ENCODE data around the gene DCX. TPM values are rescaled to one million over a fixed set of nuclear protein-coding genes. Genes with fewer than 3 reads are reported as not detected.

Gene DCX
- total RNA-seq, 1 donor from 2014 or later = not detected

DNA sequence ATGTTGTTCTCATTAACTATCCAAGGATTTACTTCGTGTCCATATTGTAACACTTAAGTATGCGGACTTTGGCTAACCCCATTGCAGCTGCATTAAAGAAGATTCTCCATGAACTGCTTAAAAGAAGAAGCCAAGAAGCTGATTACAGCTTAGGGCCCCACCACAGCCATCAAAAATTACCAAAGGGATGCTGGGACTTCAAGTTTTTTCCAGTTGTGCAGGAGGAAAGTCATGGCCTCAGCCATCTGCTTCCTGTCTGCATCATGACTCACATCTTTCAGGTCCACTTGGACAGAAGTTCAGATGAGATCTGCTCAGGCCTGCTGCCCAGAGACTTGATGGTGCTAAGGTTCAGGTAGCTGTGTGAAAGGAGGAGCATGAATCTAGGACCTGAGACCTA lies 102.9 kb downstream of the DCX start:
- no peak for DNase-seq (ENCODE audit: low spot score)

DNA sequence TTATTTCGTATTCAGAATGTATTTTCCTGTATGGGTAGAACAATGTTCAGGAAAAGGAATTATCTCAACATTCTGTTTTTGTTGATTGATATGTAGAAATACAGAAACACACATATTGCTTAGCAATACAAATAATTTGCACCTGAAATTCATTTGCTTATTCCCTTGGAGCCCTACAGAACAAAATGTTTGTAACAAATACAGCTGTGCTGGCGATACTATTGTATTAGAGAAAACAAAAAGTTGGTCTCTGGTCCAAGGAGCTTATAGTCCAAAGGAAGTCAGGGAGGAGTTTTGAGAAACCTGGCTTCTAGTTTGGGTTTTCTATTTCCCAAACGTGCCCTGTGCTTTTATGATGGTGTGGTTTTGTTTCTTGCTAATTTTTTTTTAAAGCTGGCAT lies 104.0 kb downstream of the DCX start:
- no peak for DNase-seq (ENCODE audit: low spot score)

DNA sequence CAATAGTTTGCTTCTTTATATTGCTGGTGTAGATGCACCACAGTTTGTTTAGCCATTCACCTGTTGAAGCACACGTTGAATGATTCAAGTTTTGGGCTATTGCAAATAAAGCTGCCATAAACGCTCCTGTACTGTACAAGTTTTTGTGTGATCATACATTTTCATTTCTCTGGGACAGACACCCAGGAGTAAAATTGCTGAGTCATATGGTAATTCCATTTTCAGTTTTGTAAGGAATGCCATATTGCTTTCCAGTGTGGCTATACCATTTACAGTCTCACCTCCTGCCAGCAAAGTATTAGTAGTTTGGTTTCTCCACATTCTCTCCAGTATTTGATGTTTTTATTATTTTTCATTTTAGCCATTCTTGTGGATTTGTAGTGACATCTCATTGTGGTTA lies 109.7 kb downstream of the DCX start:
- DNase-seq (ENCODE audit: low spot score) = no peak

DNA sequence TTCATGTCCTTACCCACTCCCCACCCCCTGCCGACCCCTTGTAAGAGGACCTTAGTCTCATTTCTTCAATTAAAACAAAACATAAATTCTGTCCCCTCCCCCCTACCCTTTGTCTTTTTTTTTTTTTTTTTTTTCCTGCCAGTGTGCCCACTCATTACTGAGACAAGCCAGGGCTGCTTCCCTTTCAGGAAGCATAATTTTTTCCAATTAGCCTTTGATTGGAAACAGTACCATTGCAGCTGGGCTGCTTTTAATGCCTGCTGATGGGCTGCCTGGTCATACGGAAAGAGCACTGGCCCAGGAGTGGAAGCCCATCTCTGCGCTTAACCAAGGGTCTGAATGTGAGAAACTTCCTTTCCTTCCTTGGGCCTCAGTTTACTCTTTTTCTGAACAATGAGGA lies 123.2 kb downstream of the DCX start:
- DNase-seq (ENCODE audit: low spot score) = no peak

DNA sequence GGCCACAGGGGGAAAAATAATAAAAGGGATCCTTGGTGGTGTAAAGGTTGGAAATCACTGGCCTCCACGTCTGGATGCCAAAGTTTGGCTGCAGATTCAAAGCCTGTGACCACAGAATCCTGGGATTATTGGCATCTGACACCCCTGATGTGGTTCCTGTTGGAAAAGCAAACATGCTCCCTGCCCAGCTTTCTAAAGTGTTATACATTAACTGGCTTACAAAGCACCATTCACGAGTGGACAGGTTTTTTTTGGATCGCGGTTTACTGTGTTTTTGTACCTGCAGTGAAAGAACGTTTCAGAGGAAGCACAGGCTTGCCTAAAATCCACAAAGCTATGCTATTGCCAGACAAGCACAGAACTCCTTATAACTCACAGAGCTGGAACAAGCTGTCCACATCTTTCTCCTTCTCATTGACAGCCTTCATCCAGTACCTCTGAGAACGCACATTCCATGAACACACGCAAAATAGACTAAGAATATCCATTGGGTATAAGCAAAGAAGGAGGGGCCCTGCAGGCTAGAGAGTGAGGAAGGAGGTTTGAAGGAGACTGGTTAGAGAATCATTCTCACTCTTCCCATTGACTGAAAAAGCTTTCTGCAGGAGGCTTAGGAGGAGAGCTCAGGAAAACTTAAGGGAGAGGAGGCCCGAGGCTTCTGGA lies 127.2 kb downstream of the DCX start:
- no peak for DNase-seq (ENCODE audit: low spot score)

DNA sequence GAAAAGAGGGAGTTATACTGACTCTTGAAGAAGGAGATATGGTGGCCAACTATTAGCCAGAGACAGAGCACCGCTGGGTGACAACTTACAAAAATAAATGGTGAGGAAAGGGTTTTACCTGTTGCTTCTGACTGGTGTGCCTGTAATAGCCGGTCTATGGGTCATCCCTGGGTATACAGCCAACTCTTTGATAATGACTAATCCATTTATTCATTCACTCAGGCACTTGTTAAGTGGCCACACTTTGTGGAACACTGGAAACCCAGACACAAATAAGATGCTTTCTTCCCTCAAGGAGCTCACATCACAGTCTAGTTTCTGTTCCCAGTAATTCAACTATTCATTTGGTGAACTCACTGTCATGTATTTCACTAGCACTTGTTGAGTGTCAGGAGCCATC lies 128.5 kb downstream of the DCX start:
- DNase-seq (ENCODE audit: low spot score) = no peak

DNA sequence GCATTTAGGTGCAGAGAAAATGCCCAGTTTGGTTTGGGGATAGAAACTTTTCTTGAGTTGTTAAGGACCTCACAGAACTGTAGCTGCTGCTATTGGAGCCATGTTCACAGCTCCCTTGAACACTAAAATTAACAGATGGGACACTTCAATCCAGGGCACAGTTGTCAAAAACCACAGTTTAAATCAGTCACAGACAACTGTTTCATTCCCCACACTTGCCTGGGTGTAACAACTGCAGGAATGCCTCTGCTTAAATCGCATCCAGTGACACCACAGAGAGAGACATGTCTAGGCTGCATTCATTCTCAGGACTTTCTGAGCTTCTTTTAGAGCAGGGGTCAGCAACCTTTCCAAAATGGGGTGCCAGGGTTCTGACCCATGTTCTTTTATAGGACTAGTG lies 129.0 kb downstream of the DCX start:
- no peak for DNase-seq (ENCODE audit: low spot score)

DNA sequence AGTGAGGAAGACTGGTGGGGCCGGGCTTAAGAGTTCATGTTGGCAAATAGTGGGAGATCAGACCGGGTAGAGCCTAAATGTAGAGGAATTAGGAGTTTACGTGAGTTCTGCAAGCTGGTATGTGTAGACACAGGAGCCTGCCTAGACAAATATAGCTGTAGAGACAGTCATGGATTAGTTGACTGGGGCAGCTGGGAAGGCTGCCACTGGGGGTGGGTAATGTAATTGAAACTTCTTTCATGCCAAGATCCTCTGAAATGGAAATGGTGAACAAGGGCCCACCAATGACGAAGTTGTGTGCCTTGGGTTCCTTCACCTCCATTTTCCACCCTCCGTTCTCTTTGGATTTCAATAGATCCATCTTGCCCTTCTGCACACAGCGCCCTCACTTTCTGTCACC lies 129.9 kb downstream of the DCX start:
- no peak for DNase-seq (ENCODE audit: low spot score)

DNA sequence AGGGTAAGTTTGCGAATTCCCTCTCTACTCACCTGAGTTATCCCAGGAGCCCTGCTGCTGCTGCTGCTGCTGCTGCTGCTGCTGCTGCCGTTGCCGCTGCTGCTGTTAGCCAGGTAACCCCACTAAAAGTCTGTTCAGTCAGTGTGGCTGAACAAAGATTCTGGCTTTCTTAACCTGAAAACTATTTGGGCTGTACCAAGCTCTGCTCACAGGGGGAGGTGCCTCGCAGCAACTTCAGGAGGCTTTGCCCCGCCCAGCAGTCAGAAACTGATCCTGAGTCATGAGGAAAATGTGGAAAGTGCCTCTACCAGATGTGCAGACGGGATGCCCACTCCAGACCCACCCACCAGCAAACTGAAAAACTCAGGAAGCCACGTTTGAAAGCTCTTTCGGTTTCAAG lies 141.7 kb downstream of the DCX start, which contains the start of gene CAPN6:
CAPN6 (minus strand) TSS at position 145 of the 400 bp plus-strand sequence. CDS start 6,547 bp downstream, outside the sequence.
- no peak for DNase-seq (ENCODE audit: low spot score)

DNA sequence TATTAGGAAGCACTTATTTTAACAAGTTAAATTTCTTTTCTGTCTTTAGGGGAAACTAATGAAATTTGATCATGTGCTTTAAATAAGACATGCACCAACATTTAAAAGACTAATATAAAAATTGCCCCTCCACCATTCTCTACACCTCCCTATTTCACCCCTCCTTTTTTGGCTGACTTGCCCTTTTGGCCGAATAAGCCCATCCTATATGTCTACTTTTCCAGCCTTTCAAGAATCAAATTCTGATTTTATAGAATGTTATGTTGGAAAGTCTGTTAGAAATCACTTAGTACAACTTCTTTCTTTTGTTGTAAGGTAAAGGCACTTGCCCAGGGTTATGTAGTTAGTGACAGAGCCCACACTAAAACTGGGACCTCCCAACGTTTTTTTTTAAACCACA lies 143.5 kb downstream of the DCX start:
- no peak for DNase-seq (ENCODE audit: low spot score)

DNA sequence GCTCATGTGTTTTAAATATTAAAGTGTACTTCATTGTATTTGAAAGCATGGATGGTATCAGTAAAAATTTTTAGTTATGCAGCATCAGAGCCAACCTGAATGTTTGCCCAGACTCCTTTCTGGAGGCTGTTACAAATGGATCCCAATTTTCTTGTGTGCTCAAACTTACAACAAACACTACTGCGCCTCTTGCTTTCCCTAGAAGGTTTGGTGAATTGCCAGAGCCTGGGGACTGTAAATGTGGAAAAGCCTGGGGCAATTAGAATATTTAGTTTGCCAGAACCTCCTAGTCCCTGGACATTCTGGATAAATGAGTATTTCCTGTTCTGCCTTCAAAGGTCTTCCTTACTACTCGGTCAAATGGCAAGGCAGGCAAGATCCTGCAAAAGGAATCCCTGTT lies 146.5 kb downstream of the DCX start:
- no peak for DNase-seq (ENCODE audit: low spot score)

DNA sequence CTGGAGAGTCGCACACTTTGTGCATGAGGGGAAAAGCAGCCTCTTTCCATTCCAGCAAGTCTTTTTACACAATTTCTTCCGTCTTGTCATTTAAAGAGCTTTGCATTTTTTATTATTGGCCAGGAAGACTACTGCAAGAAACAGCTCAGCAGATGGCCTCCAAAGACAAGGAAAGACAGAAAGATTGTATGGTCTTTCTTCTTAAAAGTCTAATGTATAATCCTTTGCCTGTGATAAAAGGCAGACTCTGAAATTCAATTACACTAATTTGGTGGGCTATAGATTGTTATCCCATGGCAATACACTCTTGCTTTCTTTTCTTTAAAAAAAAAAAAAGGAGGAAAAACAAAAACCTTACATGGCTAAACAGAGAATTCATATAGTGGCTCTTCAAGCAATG lies 147.6 kb downstream of the DCX start:
- DNase-seq (ENCODE audit: low spot score) = no peak

DNA sequence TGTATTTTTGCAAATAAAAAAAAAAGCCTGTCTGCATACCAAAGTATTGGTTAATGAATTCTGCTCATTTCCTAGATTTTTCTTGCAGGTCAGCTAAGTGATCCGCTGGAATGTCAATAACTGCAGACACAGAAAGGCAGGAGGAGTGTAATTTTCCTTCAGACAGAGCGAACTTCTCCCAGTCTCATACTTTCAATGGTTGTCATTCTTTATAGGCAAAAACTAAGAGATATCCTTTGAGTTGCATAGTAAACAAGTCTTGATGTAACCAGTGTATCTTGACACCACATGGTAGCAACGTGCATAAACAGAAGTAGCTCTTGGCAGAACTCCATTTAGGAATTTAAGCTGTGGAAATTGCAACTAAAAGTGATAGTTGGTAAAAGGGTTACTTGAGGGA lies 149.9 kb downstream of the DCX start:
- DNase-seq (ENCODE audit: low spot score) = no peak

DNA sequence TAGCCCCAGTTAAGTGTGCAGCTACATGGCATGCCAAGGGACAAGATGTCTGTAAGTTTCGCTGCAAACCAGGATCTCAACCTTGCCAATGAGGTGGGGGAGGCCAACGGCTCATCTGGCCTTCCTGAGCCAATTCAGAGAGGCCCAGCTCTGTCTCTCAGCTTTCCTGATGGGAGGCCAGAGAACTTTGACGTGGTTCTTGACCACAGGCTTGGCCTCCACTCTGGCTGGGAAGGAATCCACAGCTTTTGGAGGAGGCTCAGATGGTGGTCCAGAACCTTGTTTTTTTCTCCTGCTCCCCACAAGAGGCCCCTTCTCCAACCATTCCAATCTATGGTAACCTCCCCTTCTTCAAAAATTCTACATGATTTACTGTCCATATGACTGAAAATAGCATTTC lies 151.5 kb downstream of the DCX start:
- no peak for DNase-seq (ENCODE audit: low spot score)

DNA sequence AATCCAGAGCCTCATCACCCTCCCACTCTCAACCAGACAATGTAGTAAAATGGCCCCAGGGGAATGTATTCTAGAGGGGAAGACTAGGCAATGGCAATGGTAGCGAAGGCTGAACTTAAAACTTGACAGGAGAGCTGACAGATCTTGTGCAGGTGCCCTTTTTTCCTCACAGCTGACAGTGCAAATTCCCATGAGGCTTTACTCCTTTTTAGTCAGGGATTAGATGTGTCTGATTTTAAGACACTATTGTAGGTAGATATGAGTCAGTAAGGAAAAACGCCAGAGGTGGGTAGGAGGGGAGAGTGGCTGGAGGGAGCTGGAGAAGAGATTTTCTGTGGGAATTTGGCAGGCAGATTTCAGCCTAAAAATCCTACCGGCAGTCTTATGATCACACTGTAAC lies 152.4 kb downstream of the DCX start:
- no peak for DNase-seq (ENCODE audit: low spot score)

DNA sequence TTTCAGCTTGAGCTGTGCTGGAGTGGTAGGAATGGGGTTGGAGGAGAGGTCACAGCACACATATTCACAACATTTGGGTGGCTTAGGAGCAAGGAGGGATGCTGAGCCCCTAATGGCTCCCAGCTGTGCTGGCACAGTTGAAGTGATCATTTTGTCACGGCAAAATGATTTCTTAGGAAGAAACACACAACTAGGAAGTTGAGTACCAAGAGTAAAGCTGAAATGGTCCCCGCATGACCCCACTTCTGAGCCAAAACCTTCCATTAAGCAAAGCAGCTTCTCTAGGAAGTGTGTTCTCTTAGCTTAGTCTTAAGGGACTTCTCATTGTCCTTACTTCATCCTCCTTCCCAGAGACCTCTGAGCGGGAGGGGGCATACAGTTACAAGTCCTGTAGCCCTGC lies 154.3 kb downstream of the DCX start:
- no peak for DNase-seq (ENCODE audit: low spot score)

DNA sequence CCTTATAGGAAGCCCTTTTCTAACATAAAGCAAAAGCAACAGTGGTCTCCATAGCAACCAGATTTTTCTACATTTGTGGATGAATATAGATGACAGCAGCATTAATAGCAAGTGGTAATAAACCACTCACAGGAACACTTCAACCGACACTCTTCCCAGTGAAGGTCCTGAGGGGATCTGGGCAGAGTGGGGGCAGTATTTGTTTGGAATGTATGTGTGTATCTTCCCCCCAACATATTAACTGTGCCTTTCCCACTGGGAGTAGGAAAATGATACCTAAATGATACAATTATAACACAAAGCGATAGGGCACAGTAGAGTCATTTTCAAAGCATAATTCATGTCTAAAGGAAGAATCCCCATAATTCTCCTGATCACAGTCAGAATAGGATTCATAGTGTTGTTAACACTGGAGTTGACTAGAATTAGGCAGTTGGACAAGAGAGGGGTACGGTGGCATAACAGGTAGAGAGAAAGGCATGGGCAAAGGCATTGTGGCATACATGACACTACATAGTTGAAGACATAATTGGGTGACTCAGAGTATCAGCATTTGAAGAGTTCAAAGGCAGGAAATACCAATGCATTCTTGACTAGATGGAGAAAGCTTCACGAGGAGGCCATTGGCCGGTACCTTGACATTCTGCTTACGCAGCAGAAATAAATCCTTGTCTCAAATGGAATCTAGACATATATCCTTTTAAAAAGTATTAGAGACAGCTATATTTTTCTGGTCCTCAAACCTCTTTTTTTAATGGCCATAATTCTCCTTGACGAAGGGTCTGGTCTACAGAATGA lies 156.9 kb downstream of the DCX start:
- no peak for DNase-seq (ENCODE audit: low spot score)

DNA sequence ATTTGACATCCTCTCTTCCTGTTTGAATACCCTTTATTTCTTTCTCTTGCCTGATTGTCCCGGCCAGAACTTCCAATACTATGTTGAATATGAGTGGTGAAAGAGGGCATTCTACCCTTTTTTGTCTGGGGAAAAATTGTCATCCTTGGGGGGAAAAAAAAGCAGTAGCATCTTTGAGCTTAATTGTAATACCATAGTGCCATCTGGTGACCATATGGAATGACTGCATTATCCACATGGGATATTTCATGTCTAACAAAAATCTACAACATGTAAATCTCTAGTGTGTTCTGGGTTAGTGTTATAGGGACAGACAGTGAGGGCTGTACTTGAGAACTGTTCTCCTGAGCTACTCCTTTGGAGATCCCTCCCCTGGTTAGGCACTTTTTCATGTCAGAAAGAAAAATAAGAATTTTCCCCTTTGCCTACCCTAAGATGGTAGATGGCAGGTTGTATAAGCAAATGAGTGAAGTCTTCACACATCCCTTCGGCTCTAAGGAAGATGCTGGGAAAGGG lies 167.7 kb downstream of the DCX start:
- DNase-seq (ENCODE audit: low spot score) = no peak

Other genes with a start within 250 kb of the DCX start
- 0.47 TPM for gene CAPN6, start 141.7 kb downstream of the DCX start, total RNA-seq
- gene SERTM2, start 99.5 kb upstream of the DCX start, total RNA-seq = 5.6 TPM